B cell (primary cell): ENCODE data around the gene NAPG. TPM values are rescaled to one million over a fixed set of nuclear protein-coding genes. Genes with fewer than 3 reads are reported as not detected.

Experiments used
- ATAC-seq: fragments of 200-7000 bp; cut with Tn5 transposase; one replicate; pipeline ENCODE4 v1.10.0; 2021; ENCODE audit warnings: low read depth, mild to moderate bottlenecking, moderate number of reproducible peaks, moderate library complexity
- CTCF ChIA-PET: fragments of 350-600 bp; sonication (Branson Sonifier 250); formaldehyde crosslinking; loops from one replicate; lab custom pipeline; 2021; ENCODE audit warnings: antibody characterized with exemption, inconsistent platforms; lab: Charles Lee
- POLR2A ChIA-PET: fragments of 350-600 bp; sonication (Branson Sonifier 250); formaldehyde crosslinking; loops from one replicate; lab custom pipeline; 2021; ENCODE audit warnings: antibody characterized with exemption; lab: Charles Lee
- DNase-seq: peaks from one replicate; pipeline ENCODE4 v3.0.0; 2013
- H2AFZ ChIP-seq: 2 replicates; pipeline ENCODE4 v1.6.1; 2012; ENCODE audit warnings: mild to moderate bottlenecking, low read depth, low read length; ENCODE audit not compliant: insufficient read depth, poor library complexity, severe bottlenecking
- H3K27ac ChIP-seq, 2 donors: 1 replicate in 1 of 2; 2 replicates in 1 of 2; pipeline ENCODE4 v1.5.1; 2012 to 2013; ENCODE audit warnings: low read length in 2 of 2, mild to moderate bottlenecking in 2 of 2, moderate library complexity in 1 of 2
- H3K27me3 ChIP-seq, 4 experiments: fragments of 200-600 bp in 1 of 4; sonication (generic) in 1 of 4; replicated peaks in 1 of 4; 1 replicate in 2 of 4; 2 replicates in 2 of 4; pipeline versions ENCODE4 v1.6.1 to v1.7.0; 2013 to 2016; ENCODE audit warnings: low read length in 3 of 4, mild to moderate bottlenecking in 2 of 4, mixed read lengths in 1 of 4, moderate library complexity in 1 of 4; ENCODE audit not compliant: insufficient read depth in 4 of 4, control insufficient read depth in 3 of 4; ENCODE audit errors: control extremely low read depth in 1 of 4
- H3K36me3 ChIP-seq, 2 experiments: replicated peaks in 1 of 2; 1 replicate in 1 of 2; 2 replicates in 1 of 2; pipeline versions ENCODE4 v1.6.1 to v1.7.1; 2013; ENCODE audit warnings: low read length in 1 of 2; ENCODE audit not compliant: insufficient read depth in 2 of 2, control insufficient read depth in 1 of 2; ENCODE audit errors: control extremely low read depth in 1 of 2, extremely low read depth in 1 of 2
- H3K4me1 ChIP-seq, 2 donors: fragments of 200-600 bp in 1 of 2; sonication (generic) in 1 of 2; 1 replicate in 1 of 2; 2 replicates in 1 of 2; pipeline versions ENCODE4 v1.5.1 to v1.6.1; 2013 to 2017; ENCODE audit warnings: low read length in 2 of 2; ENCODE audit not compliant: control insufficient read depth in 2 of 2, insufficient read depth in 2 of 2
- H3K4me2 ChIP-seq: replicated peaks from 2 replicates; pipeline ENCODE3; 2012; ENCODE audit warnings: mild to moderate bottlenecking, low read depth, low read length; ENCODE audit not compliant: poor library complexity, severe bottlenecking
- H3K4me3 ChIP-seq, 5 experiments: fragments of 200-600 bp in 1 of 5; sonication (generic) in 1 of 5; 1 replicate in 3 of 5; 2 replicates in 2 of 5; pipeline versions ENCODE4 v1.5.1 to v1.7.0; 2011 to 2016; ENCODE audit warnings: low read length in 4 of 5, mild to moderate bottlenecking in 4 of 5, low read depth in 2 of 5, control low read depth in 1 of 5, moderate library complexity in 1 of 5; ENCODE audit not compliant: insufficient read depth in 1 of 5; ENCODE audit errors: control extremely low read depth in 1 of 5, extremely low read depth in 1 of 5
- H3K79me2 ChIP-seq: fragments of 200-600 bp; sonication (generic); one replicate; pipeline ENCODE4 v1.6.0; 2016; ENCODE audit warnings: low read length; ENCODE audit not compliant: control insufficient read depth, insufficient read depth
- H3K9ac ChIP-seq: fragments of 200-600 bp; sonication (generic); 2 replicates; pipeline ENCODE4 v1.6.1; 2017; ENCODE audit warnings: mild to moderate bottlenecking, low read length, moderate library complexity
- H3K9me3 ChIP-seq, 3 donors: one replicate each; pipeline versions ENCODE4 v1.6.1 to v1.7.1; 2013; ENCODE audit warnings: low read length in 2 of 3; ENCODE audit not compliant: control insufficient read depth in 2 of 3, insufficient read depth in 1 of 3; ENCODE audit errors: control extremely low read depth in 1 of 3
- H4K20me1 ChIP-seq: 2 replicates; pipeline ENCODE4 v1.6.0; 2012; ENCODE audit warnings: mild to moderate bottlenecking, low read length; ENCODE audit not compliant: insufficient read depth, control insufficient read depth, poor library complexity, severe bottlenecking
- H3K27ac Mint-ChIP-seq: one replicate; pipeline ENCODE4 v1.8.0; 2021; ENCODE audit warnings: mixed read lengths
- H3K27me3 Mint-ChIP-seq: one replicate; pipeline ENCODE4 v1.8.0; 2021; ENCODE audit warnings: mixed read lengths
- H3K4me1 Mint-ChIP-seq: one replicate; pipeline ENCODE4 v1.8.0; 2021; ENCODE audit warnings: mixed read lengths
- H3K4me3 Mint-ChIP-seq: one replicate; pipeline ENCODE4 v1.8.0; 2021; ENCODE audit warnings: mixed read lengths
- H3K9me3 Mint-ChIP-seq: one replicate; pipeline ENCODE4 v1.8.0; 2022; ENCODE audit warnings: mixed read lengths; ENCODE audit not compliant: insufficient read depth
- CTCF ChIP-seq: fragments of 200-600 bp; IDR thresholded peaks from one replicate; pipeline ENCODE4 v1.8.0; 2022; ENCODE audit warnings: antibody characterized with exemption, mild to moderate bottlenecking
- EZH2 ChIP-seq: IDR thresholded peaks from 2 replicates; pipeline ENCODE4 v1.6.1; 2012; ENCODE audit warnings: borderline replicate concordance, low read depth, mild to moderate bottlenecking, moderate library complexity, low read length; ENCODE audit not compliant: insufficient read depth, poor library complexity, severe bottlenecking
- WGBS: methylation state at CpG from one replicate; pipeline ENCODE4 v1.1.5; 2013; ENCODE audit warnings: missing lambda C conversion rate; ENCODE audit not compliant: insufficient coverage; 5-methylcytosine and 5-hydroxymethylcytosine counted together
- intact Hi-C: fragments of 100-400 bp; cut with micrococcal nuclease; formaldehyde crosslinking; loops from one replicate; pipeline ENCODE4 v1.10.0; 2022
- polyA plus RNA-seq: library from polyadenylated mRNA; depleted of rRNA; stranded (reverse); fragments of >200 nt; gene quantifications from 2 replicates; pipeline ENCODE4 v1.2.3, GENCODE V29; 2012
- total RNA-seq, 2 donors: library from RNA; stranded (reverse); fragments of 120-200 nt in 1 of 2; gene quantifications; 1 replicate in 1 of 2; 2 replicates in 1 of 2; pipeline versions ENCODE4 v1.2.3 to v1.2.4, GENCODE V29; 2013 to 2022

Gene NAPG
- total and polyA plus RNA-seq, 2 donors (not counting 1 experiment from before 2014, with no cell fraction given), result 9.4 to 31.8 TPM

GRCh38 chr18:10530852-10531251 is 5.0 kb downstream of the NAPG start:
- Mint-ChIP-seq H3K9me3 (no peaks in the 10 kb centered on the region), H3K4me1 (peaks cover 40% of the 10 kb centered on the region), H3K27me3 (no peaks in the 10 kb centered on the region), H3K27ac (no peak overlapping the region), H3K4me3 (no peak overlapping the region)
- Histone ChIP-seq H3K27me3 (no peaks in the 10 kb centered on the region), H3K9ac (no peak overlapping the region), H3K79me2 (peaks cover 51% of the 10 kb centered on the region), H3K9me3 (no peaks in the 10 kb centered on the region), H3K4me3 (no peak overlapping the region), H3K4me2 (no peak overlapping the region), H3K36me3 (peaks cover 0 to 12% of the 10 kb centered on the region in 2 experiments), H2AFZ (no peak overlapping the region), H3K4me1 (peaks cover 14 to 30% of the 10 kb centered on the region in 2 donors), H4K20me1 (peaks cover 39% of the 10 kb centered on the region), H3K27ac (no peak overlapping the region)
- WGBS, result no CpG with 5 or more reads among the region's 3 CpGs
- ChIA-PET CTCF (interaction anchor here (1.1 kb wide), 1 partner anchor 557 kb away, joined by 3 read pairs; no protein-coding TSS in a partner anchor), POLR2A (no interaction called here)
- intact Hi-C loops, result no loop called here
- ATAC-seq, result no peak
- no peak for DNase-seq
- TF ChIP-seq EZH2 (no peak), CTCF (no peak)

- intact Hi-C loops, result no loop called here
- no peak overlapping the region for H3K27ac Mint-ChIP-seq
- no peak overlapping the region for H2AFZ ChIP-seq
- ChIA-PET POLR2A (no interaction called here), CTCF (no interaction called here)
- H3K4me3 ChIP-seq, result no peak overlapping the region
- no peak for ATAC-seq
- TF ChIP-seq EZH2 (no peak), CTCF (no peak)
- no peak overlapping the region for H3K4me2 ChIP-seq
- peaks cover 26% of the 10 kb centered on the region for H3K4me1 Mint-ChIP-seq
- DNase-seq, result no peak
- no peaks in the 10 kb centered on the region for H3K27me3 Mint-ChIP-seq
- H3K27me3 ChIP-seq, result no peaks in the 10 kb centered on the region
- no peaks in the 10 kb centered on the region for H3K9me3 Mint-ChIP-seq
- no peaks in the 10 kb centered on the region for H3K9me3 ChIP-seq
- H3K27ac ChIP-seq, result no peak overlapping the region
- no peak overlapping the region for H3K4me3 Mint-ChIP-seq
- WGBS, result no CpG with 5 or more reads among the region's 2 CpGs
- H3K4me1 ChIP-seq, result peaks cover 7 to 12% of the 10 kb centered on the region in 2 donors
- H4K20me1 ChIP-seq, result peaks cover 31% of the 10 kb centered on the region
- peaks cover 34% of the 10 kb centered on the region for H3K79me2 ChIP-seq
- H3K9ac ChIP-seq, result no peak overlapping the region
- H3K36me3 ChIP-seq, result peaks cover 0 to 21% of the 10 kb centered on the region in 2 experiments
Observed at GRCh38 chr18:10533111-10533510, 7.3 kb downstream of the NAPG start.
